Activated T-helper 1 cell treated with Interleukin-2 at 50 U/mL for 16 hours (primary cell): ENCODE data around the gene LY6G6F.
"Not testable (repeated sequence)": the region's sequence is repeated elsewhere in the genome, so short reads cannot be mapped to it uniquely, and the experiment has no call there.

ENCODE experiments used
- DNase-seq: peaks from one replicate; pipeline ENCODE4 v3.0.0-alpha.2; 2020; ENCODE audit warnings: low read depth

LY6G6F gene

DNA sequence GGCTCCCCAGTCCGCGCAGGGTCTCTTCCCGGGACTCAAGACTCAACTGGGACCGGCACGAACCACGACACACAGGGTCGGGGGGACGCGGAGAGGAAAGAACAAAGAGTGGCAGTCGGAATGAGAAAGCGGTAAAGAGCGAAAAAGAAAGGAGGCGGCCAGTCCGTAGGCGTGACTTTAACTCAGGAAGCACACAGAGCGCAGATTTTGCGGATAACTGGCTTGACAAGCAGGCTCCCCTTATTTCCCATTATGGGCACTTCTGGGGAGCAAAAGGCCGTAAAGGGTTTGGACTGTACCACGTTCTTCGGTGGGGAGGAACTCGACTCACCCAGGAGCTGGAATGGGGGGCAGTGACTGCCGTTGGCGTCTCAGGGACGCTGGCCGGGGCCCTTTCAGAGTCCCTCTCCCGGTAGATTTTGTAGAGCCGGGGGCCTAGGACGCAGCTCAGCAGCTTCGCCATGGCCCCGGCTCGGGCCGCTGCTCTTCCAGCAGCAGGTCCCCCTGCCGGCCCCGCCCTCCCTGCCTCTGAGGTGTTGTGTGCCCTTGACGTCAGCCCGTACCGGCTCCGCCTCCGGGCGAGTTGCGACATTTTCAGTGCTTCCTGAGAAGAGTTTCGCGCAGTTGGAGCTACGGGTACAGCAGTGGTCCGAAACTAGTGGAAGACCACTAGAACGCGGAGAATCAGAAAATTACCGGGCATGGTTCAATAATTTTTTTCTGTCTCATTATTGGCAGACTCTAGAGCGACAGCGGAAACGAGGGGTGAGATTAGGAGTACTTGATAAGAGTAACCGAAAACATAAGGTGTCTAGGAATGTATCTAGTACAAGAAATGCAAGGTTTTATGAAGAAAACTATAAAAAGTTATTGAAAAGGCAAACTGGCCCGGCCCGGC lies 3.6 kb upstream of the LY6G6F start, which contains the start of gene ABHD16A:
Gene ABHD16A (minus strand): TSS at position 506 of the 898 bp plus-strand sequence. CDS start 43 bp downstream, at position 463.
- peak; percentile 93 for DNase-seq

DNA sequence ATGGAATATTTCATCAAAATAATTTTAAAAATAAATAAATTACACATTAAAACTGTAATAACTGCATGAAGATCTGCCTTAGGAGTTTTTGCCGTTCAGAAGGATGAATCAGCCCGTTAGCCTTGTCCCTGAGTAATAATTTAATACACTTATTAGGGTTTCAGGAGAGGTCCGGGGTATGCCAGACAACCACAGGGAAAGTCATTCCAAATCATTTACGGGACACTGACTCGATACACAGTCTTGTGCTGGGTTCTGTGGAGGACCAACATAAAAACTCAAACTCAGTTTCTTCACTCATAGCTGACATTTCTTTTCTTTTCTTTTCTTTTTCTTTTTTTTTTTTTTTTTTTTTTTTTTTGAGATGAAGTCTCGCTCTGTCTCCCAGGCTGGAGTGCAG lies 735 bp upstream of the LY6G6F start:
- DNase-seq, result no peak

DNA sequence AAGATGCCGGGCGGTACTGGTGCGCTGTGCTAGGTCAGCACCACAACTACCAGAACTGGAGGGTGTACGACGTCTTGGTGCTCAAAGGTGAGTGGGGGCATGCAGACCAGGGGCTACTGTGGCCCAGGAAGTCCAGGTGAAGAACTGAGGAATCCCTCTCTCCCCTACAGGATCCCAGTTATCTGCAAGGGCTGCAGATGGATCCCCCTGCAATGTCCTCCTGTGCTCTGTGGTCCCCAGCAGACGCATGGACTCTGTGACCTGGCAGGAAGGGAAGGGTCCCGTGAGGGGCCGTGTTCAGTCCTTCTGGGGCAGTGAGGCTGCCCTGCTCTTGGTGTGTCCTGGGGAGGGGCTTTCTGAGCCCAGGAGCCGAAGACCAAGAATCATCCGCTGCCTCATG lies 1.0 kb downstream of the LY6G6F start:
- no peak for DNase-seq

DNA sequence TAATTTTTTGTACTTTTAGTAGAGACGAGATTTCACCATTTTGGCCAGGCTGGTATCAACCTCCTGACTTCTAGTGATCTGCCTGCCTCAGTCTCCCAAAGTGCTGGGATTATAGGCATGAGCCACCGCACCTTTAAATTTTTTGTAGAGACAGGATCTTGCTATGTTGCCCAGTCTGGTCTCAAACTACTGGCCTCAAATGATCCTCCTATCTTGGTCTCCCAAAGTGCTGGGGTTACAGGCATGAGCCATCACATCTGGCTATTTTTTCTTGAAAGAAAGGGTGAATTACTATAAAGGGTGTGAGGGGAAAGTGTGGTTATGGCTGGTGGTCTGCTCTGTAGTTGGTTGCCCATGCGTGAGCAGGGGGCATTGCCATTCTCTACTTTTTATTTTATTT lies 1.6 kb downstream of the LY6G6F start:
- no peak for DNase-seq

DNA sequence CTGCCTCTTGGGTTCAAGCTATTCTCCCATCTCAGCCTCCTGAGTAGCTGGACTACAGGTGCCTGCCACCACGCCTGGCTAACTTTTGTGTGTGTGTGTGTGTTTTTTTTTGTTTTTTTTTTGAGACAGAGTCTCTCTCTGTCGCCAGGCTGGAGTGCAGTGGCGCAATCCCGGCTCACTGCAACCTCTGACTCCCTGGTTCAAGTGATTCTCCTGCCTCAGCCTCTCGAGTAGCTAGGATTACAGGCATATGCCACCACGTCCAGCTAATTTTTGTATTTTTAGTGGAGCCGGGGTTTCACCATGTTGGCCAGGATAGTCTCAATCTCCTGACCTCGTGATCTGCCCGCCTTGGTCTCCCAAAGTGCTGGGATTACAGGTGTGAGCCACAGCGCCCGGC lies 2.5 kb downstream of the LY6G6F start:
- not testable (repeated sequence) for DNase-seq

DNA sequence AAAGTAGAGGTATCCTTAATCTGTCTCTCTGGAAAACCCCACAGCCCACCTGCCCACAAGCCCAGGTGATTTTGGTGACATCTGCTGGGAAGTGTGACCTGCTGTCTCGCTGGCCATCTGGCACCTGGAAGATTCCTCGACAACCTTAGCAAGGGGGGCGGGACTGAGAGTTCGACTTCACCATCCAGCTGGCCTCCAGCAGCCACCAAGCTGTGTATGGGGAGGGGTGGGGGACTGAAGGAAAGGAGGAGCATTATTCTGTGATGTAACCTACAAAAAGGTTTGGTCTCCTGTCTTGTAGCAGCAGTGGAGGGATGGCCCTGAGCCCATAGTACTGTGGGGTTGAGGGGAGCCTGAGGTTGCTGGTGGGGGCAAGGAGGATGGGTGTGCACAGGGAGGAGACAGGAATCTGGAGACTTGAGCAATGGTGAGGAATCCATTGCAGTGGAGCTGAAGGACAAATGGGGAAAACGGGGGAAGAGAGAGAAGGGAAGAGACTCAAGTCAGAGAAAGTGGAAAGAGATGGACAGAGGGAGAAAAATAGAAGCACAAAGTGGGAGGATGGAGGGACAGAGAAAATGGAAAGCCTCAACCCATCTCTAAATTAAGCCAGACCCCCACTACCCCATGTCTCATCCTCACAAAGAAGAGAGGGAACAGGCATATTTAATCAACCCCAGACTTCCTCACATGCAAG lies 4.0 kb downstream of the LY6G6F start:
- DNase-seq, result no peak

DNA sequence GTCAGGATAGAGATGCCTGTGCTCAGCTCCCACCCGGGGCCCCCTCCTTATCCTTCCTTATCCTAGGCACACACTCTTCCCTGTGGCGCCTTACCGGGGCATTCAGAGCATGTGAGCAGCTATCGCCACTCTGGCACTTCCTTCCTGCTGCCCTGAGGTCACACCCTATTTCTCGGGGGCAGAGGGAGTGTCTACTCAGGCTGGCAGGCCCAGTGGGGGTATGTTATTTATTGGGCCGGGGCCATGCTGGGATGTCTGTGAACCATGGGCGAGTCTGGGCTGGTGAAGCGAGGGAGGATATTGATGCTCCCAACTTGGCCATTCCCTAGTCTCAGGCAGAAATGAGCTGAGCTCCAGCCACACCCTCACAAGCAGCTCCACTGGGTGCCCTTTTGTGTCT lies 4.6 kb downstream of the LY6G6F start:
- DNase-seq, result no peak

DNA sequence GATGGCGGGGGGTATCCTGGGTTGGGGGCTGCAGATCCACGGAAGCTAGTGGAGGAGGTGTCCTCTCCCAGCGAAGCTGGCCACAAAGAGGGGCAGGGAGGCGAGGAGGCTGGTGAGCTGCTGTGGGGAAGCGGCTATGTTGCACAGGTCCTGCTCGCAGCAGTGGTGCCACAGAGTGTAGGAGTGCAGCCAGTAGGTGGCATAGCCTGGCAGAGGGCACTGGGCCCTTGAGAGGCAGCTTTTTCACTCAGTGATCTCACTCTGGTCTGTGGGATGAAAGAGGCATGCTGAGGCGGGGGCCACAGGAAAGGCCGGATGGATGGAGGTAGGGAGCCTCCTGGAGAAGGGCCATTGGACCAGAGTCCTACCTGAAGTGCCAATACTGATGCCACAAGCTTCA lies 5.6 kb downstream of the LY6G6F start:
- no peak for DNase-seq

DNA sequence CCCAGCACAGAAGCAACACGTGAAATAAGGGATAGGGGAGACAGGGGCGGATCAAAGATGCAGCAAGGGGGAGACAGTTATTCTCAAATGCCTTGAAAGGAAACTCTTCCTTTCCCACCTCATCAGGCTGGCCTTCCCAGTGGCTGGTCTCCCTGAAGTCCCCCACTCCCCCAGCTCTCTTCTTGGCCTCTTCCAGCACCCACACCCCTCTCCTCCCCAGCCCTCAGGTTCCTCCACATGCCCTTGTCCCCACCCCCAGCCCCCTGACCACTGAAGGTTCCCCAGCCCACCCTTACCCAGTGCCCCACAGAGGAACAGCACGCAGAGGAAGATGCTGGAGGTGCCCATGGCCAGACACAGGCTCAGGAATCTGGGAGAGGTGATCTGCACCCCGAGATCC lies 6.8 kb downstream of the LY6G6F start:
- DNase-seq, result no peak

DNA sequence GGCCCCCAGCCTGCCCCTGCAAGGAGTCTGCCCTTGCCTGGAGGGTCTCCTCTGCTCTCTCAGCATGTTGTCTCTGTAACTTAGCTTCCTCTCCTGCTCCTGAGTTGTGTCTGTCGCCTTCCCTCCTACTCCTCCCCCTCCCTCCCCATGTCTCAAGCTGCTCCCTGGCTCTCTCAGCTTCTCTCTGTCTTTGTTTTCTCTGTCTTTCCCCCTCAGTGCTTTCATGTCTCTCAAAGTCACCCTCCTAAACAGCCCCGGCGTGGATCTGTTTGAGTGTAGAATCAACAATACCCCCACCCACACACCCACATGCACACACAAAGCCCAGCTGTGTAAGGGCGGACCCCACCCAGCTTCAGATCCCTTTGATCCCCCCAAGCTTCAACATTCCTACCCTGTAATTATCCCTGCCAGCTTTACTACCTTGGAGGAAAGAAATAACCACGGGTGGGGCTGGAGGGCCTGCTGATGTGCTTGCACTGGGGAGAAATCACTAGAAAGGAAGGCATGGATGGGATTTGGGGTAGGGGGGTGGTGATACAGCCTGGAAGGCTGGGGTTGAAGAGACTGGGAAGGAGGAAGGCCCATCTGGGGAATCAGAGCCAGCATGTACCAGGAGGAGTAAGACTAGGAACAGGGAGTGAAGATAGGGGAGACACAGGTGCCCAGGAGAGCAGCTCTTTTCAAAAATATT lies 7.5 kb downstream of the LY6G6F start:
- no peak for DNase-seq

DNA sequence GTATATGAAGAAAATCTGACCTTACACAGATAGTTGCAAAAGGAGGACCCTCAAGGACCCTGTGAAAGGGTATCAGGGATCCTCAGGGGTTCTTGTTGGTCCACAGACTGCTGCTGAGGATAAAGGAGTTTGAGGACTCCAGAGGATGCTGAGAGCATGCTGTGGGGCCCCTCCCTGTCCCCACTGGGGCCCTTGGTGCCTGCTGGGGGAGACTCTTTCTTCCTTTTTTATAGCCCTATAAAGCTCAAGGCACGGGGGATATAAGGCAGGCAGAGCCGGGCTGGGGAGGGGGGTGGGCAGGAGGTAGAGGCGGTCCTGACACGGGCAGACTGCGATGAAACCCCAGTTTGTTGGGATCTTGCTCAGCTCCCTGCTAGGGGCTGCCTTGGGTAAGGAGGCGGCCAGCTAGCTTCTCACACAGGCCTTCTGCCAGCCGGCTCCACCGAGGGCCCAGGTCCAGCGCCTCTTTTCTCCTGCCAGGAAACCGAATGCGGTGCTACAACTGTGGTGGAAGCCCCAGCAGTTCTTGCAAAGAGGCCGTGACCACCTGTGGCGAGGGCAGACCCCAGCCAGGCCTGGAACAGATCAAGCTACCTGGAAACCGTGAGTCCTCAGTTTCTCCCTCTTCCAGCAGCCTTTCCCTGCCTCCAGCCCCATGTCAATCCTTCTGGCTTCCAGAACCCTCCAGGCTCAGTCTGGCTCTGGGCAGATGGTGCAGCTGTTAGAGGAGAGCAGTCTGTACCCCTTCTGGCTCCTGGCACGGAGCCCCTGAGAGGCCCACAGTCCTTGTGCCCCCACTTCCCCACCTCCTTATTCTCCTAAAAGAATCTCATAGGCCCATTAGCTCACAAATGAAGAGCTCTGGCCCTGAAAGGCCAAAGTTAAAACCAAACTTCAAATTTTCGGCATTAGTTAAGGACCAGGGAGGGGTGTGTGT lies 8.6 kb downstream of the LY6G6F start, which contains the start of gene LY6G6D:
Gene LY6G6D (plus strand): TSS at position 327 of the 937 bp plus-strand sequence. CDS start 8 bp downstream, at position 335.
- DNase-seq, result no peak

DNA sequence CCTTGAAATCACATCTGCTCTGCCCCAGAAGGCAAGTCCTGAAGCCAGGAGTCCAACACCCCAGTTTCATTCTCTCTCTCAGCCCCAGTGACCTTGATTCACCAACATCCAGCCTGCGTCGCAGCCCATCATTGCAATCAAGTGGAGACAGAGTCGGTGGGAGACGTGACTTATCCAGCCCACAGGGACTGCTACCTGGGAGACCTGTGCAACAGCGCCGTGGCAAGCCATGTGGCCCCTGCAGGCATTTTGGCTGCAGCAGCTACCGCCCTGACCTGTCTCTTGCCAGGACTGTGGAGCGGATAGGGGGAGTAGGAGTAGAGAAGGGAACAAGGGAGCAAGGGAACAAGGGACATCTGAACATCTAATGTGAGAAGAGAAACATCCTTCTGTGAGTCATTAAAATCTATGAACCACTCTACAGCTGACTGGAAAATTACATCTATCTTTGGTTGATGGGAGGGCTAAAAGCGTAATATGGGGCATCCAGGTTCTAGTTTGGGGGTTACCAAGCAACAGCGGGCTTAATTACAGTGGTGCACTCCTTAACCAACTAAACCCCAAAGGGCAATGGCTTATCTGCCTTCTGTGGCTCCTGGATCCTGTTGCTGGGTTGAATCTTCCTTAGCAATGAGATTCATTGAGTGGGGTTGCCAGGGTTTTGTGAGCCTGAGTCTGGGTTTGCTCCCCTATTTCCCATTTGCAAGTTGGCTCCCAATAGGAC lies 11.0 kb downstream of the LY6G6F start:
- no peak for DNase-seq

DNA sequence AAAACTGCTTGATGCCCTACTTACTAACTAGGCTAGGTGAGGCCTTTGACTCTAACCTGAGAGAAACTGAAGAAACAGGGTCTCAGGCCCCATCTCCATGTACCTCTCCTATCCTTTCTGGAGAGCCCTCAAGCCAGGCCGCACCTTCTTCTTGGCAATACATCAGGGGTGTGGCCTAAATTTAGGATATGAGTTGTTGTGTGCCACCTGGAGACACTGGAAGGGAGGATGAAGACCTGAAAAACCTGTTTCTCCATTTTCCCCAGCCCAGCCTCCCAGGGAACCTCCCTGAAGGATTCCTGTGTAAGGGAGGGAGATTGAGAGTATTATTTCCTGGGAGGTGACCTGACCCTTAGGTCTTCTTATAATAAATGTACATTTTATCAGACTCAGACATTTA lies 11.6 kb downstream of the LY6G6F start:
- no peak for DNase-seq

DNA sequence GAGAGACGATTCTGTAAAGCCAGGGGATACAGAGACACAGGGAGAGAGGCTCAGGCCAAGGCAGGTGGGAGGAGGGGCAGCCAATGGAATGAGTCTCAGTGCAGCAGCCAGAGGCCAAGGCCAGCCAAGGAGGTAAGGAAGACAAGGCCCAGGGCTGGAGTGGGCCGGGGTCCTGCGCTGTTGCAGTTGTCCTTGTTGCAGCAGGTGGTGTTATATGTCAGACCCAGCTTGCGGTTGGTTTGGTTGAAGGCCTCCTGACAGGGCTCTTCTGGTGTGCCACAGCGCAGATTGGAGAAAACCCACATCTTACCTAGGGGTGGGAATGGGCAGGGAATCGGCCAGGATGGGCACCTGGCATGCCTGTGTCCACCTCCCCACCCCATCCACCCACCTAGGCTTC lies 12.3 kb downstream of the LY6G6F start:
- DNase-seq, result no peak

DNA sequence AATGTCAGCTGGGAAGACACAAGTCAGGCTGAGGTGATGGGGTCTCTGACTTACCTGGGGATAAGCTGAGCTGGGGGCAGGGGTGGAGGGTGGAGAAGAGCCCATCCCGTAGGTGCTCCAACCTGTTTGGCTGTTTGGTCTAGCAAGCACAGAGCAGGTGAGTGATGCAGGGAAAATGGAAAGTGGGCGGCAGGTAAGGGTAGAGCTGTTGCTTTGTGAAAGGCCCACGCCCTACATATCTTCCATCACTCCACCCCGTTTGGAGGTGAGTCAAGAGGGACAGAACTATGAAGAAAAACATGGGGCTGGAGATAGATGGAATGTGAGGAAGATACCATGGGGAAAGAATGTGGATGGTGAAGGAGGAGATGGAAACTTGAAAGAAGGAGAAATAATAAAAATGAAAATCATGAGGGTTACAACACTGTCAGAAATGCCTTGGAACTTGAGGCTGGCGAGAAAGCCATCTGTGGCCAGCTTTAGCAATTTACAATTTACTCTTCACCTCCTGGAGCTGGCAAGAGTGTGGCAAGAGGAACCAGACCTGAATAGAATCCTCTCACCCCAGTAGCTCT lies 13.6 kb downstream of the LY6G6F start:
- DNase-seq, result no peak

DNA sequence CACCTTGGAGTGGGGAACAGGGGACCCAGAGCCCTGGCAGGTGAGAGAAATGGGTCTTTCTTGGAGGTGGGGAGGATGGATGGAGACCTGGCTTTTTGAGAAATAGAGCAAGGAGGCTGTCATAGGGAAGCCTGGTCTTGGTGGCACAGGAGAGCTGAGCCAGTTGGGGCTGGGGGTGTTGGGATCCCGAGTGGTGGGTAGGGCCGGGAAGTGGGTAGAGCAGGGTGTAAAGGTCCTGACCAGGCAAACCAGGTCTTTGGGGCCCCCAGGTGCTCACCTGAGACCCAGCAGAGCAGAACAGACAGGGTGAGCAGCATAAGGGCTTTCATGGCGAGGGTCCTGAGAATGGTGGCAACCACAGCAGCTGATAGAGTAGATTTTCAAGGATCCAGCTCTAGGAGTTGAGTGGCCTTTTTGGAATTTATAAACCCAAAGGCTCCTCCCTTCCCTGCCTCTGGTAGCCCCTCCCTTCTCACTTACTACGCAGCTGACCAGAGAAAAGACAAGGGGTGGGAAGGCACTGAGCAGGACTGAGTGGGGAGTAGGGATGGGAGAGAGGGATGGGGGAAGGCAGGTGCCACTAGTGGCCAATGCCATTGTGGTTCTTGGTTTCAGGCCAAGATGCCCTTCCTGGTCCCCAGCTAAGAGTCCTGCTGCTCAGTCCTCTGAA lies 14.8 kb downstream of the LY6G6F start, which contains the start of gene LY6G6C:
Gene LY6G6C (minus strand): TSS at position 396 of the 670 bp plus-strand sequence. CDS start 67 bp downstream, at position 329.
- no peak for DNase-seq

DNA sequence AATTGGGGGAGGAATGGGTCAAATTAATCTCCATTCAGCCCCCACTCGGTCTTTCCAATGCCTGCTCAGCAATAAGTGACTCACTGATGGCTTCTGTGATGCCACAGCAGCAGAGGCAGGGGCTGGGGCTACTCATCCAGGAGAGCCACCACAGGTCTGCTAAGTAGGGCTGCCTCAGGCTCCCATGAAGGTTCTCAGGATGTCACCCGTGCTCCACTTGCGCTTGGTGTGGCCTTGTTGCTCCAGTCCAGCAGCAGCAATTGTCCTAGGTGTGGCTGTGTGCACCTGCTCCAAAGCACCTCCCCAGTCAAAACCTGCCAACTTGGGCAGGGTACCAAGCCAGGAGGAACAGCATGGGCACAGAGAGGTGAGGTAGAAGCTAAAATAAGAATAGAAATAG lies 15.5 kb downstream of the LY6G6F start:
- no peak for DNase-seq

DNA sequence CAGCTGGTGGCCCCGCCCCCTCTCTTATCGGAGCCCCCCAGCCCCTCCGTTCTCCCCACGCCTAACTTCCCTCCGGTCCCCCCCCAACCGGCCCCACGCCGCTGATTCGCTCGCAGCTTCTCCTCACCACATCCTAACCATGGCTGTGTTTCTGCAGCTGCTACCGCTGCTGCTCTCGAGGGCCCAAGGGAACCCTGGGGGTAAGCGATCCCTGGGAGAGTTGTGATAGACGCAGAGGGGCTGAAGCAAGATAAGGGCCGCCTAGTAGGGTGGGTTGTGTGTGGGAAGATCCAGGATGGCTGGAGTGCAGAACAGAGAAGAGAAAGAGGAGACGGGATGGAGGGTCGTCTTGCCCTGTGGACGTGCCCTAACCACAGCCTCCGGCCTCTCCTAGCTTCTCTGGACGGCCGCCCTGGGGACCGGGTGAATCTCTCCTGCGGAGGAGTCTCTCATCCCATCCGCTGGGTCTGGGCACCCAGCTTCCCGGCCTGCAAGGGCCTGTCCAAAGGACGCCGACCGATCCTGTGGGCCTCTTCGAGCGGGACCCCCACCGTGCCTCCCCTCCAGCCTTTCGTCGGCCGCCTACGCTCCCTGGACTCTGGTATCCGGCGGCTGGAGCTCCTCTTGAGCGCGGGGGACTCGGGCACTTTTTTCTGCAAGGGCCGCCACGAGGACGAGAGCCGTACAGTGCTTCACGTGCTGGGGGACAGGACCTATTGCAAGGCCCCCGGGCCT lies 16.7 kb downstream of the LY6G6F start, which contains the start of gene MPIG6B:
Gene MPIG6B (plus strand): TSS at position 129 of the 735 bp plus-strand sequence. CDS start 11 bp downstream, at position 140.
- DNase-seq, result no peak
